ENCODE data around the gene BCL2L12.

BCL2L12 gene

DNA sequence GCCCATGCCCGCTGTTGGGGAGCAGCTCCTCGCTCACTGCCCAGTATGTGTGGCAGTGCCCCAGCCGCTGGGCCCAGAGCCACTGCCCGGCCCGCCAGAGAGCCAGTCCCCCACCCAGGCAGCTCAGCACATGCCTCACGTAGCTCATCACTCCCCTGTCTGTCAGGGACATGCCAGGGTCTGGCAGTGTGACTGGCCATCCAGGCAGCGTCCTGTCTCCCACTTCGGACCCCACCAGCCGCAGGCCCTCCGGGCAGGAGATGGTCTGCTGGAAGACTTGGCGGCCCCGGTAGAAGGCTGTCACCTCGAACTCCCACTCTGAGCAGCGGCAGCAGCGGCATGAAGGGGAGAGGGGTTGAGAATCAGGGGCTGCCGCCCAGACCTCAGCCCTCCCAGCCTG is 3.7 kb upstream of the BCL2L12 start:
- no peak for DNase-seq (ENCODE audit: low read depth in 2 of 2, low spot score in 1 of 2)

DNA sequence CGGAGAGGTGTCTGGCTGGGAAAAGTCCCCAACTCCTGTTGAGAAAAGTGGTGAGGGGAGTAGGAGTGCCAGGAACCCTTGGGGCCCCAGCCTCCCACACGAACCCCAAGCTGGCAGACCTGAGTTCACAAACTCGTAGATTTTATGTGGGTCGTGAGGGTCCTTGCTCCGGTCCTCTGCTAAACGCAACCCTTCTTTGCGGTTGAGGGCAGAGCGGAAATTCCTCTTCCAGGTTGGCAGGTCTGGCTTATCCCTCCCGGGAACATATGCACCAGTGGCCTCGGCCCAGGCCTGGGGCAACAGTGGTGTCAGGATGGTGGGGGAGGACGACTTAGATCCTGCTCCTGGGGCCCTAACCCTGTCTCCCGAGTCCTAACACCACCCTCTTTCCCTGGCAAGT is 2.5 kb upstream of the BCL2L12 start:
- no peak for DNase-seq (ENCODE audit: low read depth in 2 of 2, low spot score in 1 of 2)

GRCh38 chr19:49664171-49665035 is 1.3 kb upstream of the BCL2L12 start:
- DNase-seq (ENCODE audit: low read depth in 2 of 2, low spot score in 1 of 2), result peak; percentile 87 to 93

GRCh38 chr19:49665036-49665350 is 740 bp upstream of the BCL2L12 start:
- DNase-seq (ENCODE audit: low read depth in 2 of 2, low spot score in 1 of 2), result no peak

DNA sequence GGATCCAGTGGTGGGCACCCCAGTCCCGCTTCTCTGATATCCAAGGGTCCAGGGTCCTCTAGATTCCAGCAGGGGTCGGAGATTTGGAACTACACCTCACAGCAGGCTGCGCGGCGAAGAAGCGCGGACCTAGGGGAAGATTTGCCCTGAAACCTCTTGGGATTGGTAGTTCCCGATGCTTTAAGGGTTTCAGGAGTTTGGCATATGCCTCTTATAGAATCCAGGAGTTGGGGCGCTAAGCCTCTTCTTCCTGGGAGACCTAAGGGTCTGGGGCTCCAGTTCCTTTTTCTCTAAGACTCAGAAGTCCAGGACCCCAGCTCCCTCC is 349 bp downstream of the BCL2L12 start:
- no peak for DNase-seq (ENCODE audit: low read depth in 2 of 2, low spot score in 1 of 2)

- no peak for DNase-seq (ENCODE audit: low read depth in 2 of 2, low spot score in 1 of 2)
Measured at GRCh38 chr19:49667473-49667872, 1.7 kb downstream of the BCL2L12 start.

DNA sequence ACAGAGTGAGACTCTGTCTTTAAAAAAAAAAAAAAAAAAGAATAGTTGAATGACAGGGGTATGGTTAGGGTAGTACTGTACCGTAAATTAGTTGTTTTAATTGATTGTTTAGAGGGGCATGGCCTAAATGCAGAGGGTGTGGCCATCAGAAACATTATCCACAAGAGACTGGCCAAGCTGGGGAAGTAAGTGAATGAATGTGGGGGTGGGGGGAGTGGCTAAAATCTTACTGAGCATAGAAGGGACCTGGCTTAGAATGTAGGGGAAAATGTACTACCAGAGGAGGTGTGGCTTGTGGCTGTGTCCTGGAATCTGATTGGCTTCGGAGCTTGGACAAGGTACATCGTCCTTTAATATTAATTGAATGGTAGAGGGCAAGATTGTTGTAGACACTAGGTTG is 3.8 kb downstream of the BCL2L12 start:
- DNase-seq (ENCODE audit: low read depth in 2 of 2, low spot score in 1 of 2), result no peak

DNA sequence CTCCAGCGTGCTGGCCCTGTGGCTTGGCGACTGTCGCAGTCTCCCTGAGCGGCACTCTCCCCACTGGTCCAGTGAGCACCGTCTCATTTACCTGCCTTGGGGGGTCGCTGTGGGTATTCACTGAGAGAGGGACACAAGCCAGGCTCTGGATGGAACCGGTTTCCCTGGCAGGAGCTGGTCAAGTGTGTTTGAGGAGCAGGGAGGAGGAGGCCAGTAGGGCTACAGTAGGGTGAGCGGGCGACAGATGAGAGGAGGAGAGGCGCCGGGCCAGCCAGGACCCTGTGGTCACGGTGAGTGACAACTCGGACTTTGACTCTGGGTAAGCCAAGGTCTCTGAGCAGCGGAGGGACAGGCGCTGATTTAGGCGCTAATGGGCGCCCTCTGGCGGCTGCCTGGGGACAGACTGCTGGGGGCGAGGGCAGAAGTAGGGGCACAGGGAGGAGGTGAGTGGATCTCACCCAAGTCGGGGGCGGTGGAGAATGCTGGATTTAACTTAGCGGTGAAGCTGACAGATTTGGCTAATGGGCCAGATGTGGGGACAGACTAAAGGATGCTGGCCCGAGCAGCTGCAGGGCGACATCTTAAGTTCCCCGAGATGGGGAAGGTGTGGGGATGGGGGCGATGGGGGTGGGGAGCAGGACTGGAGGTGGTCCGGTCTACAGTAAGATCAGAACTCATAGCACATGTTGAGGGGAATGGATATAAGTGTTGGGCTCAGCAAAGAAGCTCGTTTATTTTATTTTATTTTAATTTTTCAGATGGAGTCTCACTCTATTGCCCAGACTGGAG is 6.6 kb downstream of the BCL2L12 start:
- peak; percentile 50 to 59 for DNase-seq (ENCODE audit: low read depth in 2 of 2, low spot score in 1 of 2)

GRCh38 chr19:49676136-49676783 is 10.5 kb downstream of the BCL2L12 start:
- DNase-seq (ENCODE audit: low read depth in 2 of 2, low spot score in 1 of 2), result peak in 1 of 2 donors; percentile 37

DNA sequence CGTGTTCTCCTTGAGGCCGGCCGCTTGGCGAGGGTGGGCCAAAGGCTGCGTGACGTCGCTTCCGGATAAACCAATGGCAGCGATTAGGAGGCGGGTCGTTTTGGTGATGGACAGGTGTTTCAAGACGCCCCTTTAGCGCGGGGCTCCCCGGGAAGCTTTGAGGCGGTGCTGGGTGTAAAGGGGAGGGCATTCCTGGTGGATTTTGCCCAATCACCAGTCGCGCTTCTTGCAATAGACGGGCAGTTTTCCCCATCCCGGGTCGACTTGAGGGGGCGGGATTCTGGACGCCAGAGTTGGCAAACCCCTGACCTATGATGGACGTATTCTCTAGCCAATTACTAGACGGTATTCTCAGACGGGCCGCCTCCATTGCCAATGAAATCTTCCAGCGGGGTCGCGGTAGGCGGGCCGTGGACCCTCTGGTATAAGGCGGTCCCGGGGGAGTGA is 11.1 kb downstream of the BCL2L12 start:
- peak; percentile 93 to 97 for DNase-seq (ENCODE audit: low read depth in 2 of 2, low spot score in 1 of 2)

GRCh38 chr19:49677231-49677900 is 11.6 kb downstream of the BCL2L12 start, which contains the start of gene PRMT1:
Gene PRMT1 (plus strand): TSS chr19:49677271. CDS start chr19:49677281, 10 bp downstream.
- DNase-seq (ENCODE audit: low read depth in 2 of 2, low spot score in 1 of 2), result no peak

DNA sequence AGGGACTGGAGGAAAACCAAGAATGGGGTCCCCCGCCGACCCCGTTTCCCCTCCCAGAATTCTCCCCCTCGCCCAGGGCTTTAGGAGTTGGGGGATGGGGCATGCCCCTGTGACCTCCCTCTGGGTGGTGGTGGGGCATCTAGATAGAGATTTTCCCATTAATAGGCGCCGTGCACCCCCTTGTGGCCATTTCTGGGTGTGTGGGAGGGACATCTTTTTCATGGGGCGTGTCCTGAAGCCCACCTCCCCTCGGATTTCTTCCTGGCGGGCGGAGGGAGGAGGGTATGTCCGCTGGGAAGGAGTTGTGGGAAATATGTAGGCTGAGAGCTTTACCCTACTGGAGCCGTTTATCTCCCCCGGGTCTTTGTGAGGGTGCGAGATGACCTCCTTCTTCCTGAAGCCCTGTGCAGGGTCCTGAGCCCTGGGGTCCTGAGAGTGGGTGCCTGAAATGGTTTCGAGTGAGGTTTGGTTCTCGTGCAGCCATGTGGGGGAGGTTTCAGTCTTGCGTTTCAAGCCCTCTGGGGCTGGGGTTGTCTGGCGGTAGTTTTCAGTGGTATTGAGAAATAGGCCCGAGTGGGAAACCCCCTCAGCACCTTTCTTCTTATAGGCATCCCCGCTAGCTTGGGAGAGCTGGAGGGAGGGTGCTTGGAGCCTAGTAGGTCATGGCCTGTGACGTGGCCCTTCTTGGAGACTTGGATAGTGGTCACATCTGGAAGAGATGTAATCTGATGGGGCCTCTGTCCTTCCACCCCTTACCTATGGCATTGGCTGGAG is 12.4 kb downstream of the BCL2L12 start:
- DNase-seq (ENCODE audit: low read depth in 2 of 2, low spot score in 1 of 2), result peak; percentile 62 to 69

DNA sequence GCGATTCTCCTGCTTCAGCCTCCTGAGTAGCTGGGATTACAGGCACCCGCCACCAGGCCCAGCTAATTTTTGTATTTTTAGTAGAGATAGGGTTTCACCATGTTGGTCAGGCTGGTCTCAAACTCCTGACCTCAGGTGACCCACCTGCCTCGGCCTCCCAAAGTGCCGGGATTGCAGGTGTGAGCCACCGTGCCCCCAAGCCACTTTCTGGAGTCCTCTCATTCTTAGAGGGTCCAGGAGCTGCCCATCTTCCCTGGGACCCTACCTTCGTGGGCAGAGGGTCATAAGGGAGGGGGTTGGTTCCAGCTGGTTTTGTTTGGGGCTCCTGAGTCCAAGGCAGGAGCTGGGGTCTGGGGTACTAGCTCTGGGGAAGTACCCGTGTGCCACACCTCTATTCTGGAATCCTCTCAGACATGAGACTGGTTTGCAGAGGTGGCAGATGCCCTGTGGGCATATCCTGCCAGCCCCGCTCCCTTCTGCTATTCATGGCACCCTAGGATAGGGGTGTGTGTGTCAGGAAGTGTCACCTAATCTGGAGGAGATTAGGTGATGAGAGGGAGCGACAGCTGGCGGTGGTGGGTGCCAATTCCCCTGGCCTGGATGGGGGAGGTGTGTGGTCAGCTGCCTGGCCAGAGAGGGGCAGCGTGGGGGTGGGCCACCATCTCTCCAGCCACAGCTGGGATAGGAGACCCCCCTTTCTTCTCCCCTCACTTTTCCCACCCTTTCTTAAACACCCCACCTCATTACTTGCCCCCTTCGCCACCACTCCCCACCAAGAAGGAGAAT is 13.4 kb downstream of the BCL2L12 start:
- no peak for DNase-seq (ENCODE audit: low read depth in 2 of 2, low spot score in 1 of 2)

DNA sequence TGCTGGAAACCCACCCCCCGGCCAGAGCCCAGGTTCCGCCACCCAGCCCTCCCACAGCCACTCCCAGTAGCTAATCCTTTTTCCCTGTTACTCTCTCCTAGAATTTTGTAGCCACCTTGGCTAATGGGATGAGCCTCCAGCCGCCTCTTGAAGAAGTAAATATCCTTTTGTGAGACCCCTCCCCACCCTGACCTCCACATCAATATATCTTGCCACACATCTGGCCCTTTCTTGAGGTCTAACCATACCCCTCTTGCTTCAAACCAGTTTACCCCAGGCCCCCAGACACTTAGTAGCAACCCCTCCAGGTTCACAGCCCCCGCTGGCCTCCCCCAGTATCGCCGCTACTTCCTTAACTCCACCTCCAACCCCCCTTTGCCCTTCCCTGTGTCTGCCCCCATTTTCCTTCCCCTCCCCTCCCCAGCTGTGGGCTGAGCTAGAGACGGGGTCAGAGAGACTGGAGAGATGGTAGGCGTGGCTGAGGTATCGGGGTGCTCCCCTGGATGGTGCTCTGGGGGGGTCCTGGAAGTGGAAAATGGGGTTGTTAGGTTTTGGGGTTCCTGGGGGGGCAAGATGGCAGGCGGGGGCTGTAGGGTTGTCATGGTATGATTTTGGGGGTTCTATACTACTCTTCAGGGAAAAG is 14.2 kb downstream of the BCL2L12 start:
- no peak for DNase-seq (ENCODE audit: low read depth in 2 of 2, low spot score in 1 of 2)

- DNase-seq (ENCODE audit: low read depth in 2 of 2, low spot score in 1 of 2), result peak; percentile 90 to 93
Measured at GRCh38 chr19:49680421-49681351, 15.0 kb downstream of the BCL2L12 start.

GRCh38 chr19:49681830-49682229 is 16.1 kb downstream of the BCL2L12 start:
- no peak for DNase-seq (ENCODE audit: low read depth in 2 of 2, low spot score in 1 of 2)

- DNase-seq (ENCODE audit: low read depth in 2 of 2, low spot score in 1 of 2), result no peak
Measured at GRCh38 chr19:49682274-49682673, 16.5 kb downstream of the BCL2L12 start.

- DNase-seq (ENCODE audit: low read depth in 2 of 2, low spot score in 1 of 2), result no peak
Measured at GRCh38 chr19:49683814-49684250, 18.1 kb downstream of the BCL2L12 start.
